GM19025 (cell line): ENCODE results near the gene FBXO10.
"Not testable (repeated sequence)": the region's sequence is repeated elsewhere in the genome, so short reads cannot be mapped to it uniquely, and the experiment has no call there.

Experiments
- ATAC-seq: cut with Tn5 transposase; IDR thresholded peaks from one replicate; pipeline ENCODE4 v1.9.1; 2021; ENCODE audit warnings: mild to moderate bottlenecking, low read depth, moderate library complexity; ENCODE audit not compliant: unreplicated experiment

Gene FBXO10, protein sequence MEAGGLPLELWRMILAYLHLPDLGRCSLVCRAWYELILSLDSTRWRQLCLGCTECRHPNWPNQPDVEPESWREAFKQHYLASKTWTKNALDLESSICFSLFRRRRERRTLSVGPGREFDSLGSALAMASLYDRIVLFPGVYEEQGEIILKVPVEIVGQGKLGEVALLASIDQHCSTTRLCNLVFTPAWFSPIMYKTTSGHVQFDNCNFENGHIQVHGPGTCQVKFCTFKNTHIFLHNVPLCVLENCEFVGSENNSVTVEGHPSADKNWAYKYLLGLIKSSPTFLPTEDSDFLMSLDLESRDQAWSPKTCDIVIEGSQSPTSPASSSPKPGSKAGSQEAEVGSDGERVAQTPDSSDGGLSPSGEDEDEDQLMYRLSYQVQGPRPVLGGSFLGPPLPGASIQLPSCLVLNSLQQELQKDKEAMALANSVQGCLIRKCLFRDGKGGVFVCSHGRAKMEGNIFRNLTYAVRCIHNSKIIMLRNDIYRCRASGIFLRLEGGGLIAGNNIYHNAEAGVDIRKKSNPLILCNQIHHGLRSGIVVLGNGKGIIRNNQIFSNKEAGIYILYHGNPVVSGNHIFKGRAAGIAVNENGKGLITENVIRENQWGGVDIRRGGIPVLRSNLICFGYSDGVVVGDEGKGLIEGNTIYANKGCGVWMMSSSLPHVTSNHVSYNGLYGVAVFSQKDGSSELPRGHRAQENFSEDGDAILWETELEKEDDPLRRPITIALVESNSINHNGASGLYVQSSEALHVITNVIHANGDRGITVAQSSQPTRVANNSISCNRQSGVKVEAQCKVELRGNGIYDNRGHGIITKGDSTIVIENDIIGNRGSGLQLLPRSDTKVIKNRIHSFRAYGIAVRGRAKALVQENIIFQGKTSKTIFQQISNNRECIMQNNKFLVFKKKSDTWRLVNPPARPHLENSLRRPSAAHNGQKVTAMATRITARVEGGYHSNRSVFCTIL

DNA sequence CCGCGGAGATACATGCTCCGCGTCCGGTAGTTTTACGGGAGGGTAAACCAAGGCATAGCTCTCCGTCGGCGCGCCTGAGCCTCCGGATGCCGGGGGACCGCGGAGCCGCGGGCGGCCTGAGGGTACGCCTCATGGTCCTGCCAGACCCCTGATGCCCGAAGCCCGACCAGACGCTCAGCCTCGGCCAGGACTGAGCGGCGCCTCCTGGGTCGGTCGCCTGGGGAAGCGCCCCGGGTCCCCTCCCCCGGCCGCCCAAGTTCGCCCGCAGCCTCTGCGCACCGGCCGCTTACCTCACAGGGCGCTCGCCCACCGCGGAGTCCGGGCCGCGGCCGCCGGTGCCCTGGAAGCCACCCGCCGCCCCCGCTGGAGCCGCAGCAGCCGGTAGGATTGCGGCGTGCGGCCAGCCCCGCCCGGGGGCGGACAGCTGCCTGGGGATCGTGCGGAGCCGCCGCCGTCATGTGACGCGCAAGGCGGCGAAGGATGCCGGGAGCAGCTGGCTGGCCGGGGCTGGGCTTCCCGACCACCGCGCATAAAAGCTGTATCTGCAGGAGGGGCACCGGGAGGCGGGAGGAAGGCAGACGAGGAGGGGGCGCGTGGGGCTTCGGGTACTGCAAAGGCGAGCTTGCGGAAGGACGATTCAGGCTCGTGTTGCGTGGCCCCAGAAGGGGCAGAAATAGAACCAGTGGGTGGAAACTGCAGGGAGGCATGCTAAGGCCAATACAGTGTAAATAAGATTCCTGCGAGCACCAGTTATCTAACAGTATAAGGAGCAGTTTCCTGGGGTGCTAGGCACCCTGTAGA lies at the start of gene FBXO10:
Gene FBXO10, minus strand, starts transcription at position 460 of the 801 bp plus-strand sequence. CDS start 34,612 bp downstream, outside the sequence.
- peak; percentile 83 for ATAC-seq

DNA sequence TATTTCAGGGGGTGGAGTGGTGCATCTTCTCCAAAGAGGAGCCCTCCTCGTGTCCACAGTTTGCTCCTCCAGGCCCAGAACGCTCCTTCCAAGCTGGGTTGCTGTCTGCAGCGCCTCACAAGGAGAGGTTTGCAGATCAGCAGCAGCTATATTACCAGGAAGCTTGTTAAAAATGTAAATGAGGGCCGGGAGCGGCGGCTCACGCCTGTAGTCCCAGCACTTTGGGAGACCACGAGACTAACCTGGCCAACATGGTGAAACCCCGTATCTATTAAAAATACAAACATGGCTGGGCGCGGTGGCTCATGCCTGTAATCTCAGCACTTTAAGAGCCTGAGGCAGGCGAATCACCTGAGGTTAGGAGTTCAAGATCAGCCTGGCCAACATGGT lies 49.6 kb upstream of the FBXO10 start:
- no peak for ATAC-seq

DNA sequence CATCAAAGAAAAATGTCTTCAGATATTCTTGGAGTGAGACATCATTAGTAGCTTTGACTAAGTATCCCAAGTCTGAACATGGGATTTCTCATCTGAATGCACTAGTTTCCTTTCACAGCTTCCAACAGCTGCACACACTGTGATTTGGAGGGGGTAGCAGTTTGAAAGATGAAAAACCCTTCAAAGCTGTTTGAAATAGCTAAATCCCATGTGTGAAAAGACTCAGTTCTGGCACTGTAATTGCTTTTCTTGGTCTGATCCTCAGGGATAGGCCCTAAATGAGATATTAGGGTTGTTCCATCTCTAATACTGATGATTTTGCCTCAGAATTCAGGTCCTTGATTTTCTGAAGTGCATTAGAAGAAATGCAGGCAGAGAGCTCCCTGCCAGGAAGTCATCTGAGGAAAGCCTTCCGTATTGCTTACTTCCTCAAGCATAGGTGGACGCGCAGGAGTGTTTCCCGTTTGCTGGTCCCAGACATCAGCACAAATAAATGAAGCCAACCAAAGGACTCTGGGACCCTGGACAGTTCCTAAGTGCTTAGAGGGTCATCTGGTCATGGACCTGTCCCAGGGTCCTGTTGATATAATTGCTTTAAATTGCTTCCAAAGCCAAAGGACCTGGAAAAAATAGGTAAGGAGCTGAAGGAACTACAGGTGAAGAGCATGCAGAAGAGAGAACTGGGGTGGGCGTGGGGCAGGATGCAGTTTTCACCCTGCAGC lies 49.0 kb upstream of the FBXO10 start:
- no peak for ATAC-seq

DNA sequence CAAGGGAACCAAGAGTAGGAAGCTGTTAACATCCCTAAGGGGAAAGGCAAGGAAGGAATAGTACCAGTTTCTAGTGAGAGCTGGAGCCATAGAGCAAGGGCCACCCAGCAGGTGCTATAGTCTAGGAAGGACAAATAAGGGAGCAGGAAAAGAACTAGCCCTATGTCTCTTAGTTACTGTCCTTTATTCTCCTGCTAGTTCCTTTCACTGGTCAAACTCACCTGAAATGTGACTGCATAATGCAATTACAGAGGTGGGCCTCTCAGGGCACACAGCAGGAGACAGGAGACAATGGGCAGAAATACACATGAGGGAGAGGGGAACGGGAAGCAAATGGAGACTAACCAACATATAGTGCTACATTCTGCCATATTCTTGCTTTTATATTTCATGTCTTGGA lies 47.9 kb upstream of the FBXO10 start:
- ATAC-seq = no peak

DNA sequence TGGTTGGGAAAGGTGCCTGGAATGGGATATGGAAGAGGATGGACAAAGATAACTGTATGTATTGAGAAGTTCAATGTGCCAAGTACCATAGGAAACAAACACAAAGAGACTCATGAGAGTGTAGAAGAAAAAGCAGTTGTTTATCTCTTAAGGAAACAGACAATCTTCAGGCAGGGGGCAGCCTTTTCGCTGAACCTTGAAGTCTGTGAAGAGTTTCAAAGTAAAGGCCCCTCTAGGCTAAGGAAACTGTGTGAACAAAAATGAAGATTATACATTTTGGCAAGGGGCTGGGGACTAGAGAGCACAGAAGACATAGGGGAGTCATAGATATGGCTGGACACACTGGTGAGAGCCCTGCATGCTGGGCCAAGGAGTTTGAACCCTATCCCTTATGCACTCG lies 47.1 kb upstream of the FBXO10 start:
- no peak for ATAC-seq

DNA sequence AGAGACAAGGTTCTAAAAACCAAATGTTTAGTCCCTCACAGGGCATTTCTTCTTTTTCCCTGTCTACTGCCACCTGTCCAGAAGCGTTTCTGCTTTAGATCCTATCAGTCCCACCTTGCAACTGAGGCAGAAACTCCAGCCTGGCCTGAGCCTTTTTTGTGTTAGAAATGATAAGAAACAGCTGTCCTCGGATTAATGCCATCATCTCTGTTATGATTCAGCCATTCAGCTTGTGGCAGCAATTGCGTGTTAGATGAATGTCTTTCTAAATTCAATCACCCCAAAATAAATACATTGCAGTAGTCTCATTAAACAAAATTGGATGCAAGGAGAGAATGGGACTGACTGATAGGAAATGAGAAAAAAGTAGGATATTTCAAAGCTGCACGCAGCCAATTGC lies 46.3 kb upstream of the FBXO10 start:
- ATAC-seq = no peak

DNA sequence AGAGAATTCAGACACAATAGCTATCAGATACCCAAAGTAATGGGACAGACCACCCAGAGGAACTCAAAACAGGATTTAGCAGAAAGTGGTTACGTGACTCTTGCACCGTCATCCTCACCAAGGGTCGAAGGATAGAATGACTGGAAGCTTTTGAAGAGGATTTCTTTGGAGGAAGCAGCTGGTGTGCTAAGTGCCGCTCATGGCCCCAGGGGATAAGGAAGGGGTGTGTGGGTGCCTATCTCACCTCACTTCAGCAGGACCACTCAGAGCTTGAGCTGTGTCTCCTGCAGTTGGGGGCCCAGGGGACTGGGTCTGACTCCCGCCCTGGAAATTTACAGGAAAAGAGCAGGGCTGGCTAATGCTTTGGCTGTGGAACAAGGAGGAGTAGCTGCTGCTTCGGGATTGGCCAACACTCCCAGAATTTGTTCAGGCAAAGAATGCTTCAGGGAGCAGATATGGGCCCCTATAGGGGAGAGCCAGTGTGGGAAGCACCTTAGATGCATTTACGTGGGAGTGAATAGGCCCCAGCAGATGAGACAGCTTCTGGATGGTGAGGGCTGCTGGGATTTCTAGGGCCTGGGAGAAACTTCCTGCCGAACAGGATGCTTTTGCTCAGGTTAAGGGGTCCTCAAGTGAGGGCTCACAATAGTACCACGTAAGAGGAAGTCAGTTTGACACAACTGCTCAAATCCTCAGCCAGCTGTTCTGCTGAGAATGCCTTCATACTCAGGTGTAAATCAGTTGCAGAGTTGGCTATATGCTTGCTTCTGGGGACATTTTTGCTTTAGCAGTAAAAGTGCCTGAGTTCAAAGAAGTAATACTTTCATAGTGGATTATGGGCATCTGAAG lies 45.3 kb upstream of the FBXO10 start:
- no peak for ATAC-seq

DNA sequence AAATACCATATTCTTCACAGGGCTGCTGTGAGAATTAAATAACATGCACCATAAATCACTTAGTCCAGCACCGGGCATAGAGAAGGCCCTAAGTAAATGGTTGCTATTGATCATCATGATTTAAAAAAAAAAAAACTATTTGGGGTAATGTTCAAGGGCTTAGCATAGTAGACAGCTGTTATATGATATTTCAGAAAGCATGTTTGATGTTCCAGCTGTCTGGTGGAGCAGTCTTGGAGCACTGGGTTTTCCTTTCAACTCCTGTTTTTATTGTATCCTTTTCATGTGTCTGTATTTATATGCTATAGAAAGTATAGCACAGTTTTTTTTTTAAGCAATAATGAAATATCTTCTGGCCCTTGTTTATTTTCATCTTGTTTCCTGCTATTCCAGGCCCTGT lies 44.2 kb upstream of the FBXO10 start:
- ATAC-seq = no peak

DNA sequence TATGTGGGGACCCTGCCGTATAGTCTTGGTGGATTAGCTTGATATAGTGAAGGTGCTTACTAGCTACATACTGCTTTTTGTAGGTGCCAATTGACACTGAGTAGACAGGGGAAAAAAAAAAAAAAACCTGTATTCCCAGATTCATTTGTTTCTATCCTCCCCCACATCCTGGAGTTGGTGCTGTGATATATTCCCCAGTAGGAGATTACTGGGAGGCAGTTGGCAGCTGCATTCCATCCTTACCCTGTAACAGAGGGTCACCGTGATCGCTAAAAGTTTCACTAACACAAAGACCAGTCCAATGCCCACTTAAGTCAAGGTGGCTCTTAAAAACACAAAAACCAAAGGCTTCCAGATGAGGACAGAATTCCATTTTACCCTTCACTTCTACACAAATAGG lies 43.6 kb upstream of the FBXO10 start:
- no peak for ATAC-seq

DNA sequence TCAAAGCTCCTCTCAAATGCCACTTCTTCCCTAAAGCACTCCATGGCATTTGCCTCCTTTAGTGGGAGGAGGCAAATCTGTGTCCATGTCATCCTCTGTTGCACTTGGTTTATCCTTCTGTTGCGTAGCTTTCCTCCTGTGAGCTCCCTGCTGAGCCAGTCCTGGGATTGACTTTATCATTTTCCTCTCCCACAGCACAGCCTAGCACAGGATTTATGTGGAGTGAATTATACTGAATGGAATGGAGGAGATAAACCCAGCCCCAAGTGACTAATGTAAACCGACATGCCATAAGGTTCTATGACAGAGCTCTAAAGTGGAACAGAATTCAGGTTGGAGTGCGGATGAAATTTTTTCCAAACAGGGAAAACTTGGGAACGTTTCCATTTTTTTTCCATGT lies 42.6 kb upstream of the FBXO10 start:
- ATAC-seq = no peak

DNA sequence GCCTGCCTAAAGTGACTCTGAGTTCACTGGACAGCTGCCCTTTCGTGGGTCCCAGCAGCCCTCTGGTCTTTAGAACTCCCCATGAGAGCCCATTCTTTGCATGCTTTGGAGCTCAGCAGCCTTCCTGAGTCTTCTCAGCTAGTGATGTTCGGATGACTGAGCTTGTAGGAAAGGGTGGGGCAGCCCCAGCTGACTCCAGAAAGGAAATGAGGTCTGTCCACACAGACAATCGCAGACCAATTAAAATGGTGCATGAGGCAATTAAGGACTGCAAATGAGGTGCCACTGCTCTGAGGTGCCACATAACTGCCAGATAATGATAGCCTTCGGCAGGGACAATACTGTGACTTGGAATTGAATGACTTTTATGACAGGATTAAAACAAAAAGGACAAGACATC lies 41.7 kb upstream of the FBXO10 start:
- ATAC-seq = no peak

DNA sequence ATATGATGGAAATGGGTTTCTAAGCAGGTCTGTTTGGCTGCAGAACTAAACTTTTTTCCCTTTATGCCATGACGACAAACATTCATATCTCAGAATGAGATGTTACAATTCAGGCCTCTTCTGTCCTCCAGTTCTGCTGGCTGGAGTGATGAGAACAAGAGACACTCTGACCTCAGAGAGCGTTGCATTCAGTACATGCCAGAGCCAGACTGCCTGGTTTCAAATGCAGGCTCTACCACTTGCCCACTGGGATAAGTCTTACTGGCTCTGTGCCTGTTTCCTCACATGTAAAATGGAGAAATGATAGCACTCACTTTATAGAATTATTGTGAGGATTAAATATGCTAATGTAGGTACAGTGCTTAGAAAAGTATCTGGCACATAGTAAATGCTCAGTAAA lies 41.0 kb upstream of the FBXO10 start:
- ATAC-seq = no peak

DNA sequence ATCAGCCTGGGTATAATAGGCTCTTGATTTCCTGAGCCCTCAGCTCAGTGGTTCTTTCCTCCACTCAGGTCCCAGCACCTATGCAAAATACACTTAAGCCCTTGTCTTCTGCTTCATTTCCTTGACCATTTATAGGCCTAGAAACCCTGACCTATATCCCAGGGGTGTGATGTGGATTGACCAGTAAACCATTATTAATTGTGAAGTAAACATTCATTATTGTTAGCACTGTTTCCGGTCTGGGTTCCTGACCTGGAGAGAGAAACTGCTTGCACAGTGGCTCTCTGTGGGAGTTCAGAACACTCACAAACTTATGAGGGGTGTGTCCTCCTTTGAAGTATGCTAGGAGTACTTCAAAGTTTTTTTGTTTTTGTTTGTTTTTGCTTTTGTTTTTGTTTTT lies 35.8 kb upstream of the FBXO10 start:
- no peak for ATAC-seq

DNA sequence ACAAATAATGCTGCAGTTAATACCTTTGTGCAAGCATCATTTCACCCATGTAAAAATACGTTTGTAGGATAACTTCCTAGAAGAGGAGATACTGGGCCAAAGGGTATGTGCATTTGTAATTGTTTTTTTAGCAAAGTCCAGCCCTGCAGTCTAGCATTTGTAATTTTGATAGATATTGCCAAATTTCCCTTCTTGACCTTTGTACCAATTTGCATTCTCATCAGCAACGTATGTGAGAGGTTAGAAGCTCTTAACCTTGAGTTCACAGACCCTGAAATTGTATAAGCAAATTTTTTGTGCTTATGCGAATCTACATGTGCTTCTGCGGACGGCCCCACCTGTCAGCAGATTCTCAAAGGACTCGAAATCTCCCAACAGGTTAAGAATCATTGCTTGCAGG lies 34.8 kb upstream of the FBXO10 start:
- ATAC-seq = no peak

DNA sequence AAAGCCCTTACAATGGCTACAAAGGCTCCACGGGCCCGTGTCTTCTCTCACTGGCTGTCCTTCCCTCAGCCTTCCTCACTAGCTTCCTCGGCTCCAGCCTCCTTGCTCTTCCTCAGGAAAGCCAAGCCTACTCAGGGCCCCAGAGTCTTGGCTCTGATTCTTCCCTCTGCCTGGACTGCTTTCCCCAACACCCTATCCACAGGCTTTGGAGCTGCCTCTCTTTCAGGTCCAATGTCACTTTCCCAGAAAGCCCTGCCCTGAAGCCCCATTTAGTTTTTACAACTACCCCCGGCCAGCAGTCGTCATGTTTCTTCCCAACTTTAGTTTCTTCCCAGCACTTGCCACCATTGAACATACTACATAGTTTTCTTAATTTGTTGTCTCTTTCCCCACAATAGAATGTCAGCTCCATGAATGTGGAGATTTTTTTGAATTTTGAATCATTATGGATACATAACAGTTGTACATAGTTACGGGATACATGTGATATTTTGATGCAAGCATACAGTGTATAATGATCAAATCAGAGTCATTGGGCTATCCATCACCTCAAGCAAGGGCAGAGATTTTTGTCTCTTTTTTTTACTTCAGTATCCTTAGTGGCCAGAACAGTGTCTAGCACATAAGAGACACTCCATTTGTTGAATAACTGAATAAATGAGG lies 33.7 kb upstream of the FBXO10 start:
- no peak for ATAC-seq

DNA sequence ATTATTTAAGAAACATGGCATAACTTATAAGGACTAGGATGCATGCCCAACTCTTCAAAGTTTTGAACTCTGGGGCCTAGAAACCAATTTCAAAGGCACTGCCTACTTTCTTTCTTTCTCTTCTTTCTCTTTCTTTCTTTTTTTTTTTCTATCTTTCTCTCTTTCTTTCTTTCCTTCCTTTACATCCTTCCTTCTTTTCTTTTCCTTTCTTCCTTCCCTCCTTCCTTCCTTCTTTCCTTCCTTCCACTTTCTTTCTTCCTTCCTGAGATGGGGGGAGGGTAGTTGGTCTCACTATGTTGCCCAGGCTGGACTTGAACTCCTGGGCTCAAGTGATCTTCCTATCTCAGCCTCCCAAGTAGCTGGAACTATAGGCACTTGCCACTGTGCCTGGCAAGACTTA lies 32.1 kb upstream of the FBXO10 start:
- no peak for ATAC-seq

DNA sequence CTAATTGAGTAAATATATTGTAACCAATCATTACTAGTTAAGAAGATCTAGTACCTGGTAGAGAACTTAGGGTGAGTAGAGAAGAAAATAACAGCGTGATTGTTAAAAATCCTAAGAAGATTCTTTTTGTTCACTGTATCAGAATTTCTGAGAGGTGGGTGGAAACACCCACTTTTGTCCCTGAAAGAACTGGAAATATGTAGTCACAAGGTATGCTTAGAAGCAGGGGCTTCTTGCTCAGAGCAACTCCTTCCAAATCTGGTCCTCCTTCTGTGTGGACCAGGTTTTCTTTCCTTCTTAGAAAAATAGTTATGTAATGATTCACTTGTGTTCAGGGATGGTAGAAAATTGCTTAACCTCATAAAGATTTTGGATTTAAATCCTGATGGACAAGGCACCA lies 28.1 kb upstream of the FBXO10 start:
- no peak for ATAC-seq

DNA sequence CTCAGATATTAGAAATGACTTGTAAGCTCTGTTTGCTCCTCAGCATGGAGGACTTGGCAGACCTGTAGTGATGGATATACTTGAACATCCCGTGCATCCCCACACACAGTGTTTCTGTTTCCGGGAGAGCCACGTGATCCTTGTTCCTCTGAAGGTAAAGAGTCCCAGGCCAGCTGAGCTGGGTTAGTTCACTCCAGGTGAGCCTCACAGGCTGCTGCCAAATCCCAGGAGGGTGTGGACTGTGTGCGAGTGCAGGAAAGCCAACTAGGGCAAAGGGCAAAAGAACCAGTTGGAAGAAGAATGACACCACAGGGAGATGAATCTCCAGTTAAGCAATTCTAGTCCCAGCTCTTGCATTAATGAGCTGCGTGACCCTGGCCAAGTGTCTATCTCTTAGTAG lies 26.6 kb upstream of the FBXO10 start:
- ATAC-seq = no peak

DNA sequence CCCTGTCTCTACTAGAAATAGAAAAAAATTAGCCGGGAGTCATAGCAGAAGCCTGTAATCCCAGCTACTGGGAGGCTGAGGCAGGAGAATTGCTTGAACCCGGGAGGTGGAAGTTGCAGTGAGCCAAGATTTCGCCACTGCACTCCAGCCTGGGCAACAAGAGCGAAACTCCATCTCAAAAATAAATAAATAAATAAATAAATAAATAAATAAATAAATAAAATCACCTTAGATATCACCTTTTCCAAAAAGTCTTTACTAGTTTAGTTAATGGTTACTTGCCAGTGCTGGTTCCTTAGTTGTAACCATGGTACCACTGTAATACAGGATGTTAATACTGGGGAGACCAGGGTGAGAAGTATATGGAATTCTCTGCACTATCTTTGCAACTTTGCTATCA lies 25.9 kb upstream of the FBXO10 start:
- not testable (repeated sequence) for ATAC-seq
